GM12878 (cell line): Measurements from ENCODE around the gene DGKE. TPM values are rescaled to one million over a fixed set of nuclear protein-coding genes. Genes with fewer than 3 reads are reported as not detected.
A peak's percentile ranks its signal among the peaks of the same experiment; 100 is the strongest.

ENCODE experiments used
- ATAC-seq: fragments of 200-7000 bp; cut with Tn5 transposase; 3 replicates; pipeline ENCODE4 v1.9.1; 2020; ENCODE audit warnings: mild to moderate bottlenecking, moderate library complexity
- BruUV-seq: library from RNA; stranded (reverse); fragments of 400-500 nt; replicated peaks from 2 replicates; lab custom pipeline; 2021; lab: Mats Ljungman, UMichigan
- CTCF ChIA-PET: fragments of 300-600 bp; sonication (Branson Sonifier 250); formaldehyde crosslinking; extraction: SDS; loops from one replicate; lab custom pipeline; 2021; ENCODE audit warnings: inconsistent platforms; lab: Yijun Ruan, JAX
- POLR2A ChIA-PET: fragments of 350-600 bp; formaldehyde crosslinking; extraction: SDS; loops from one replicate; lab custom pipeline; 2021; ENCODE audit warnings: inconsistent platforms; lab: Charles Lee
- RAD21 ChIA-PET: fragments of 300-600 bp; sonication (Branson Sonifier 250); formaldehyde crosslinking; loops from one replicate; lab custom pipeline; 2023; ENCODE audit warnings: antibody characterized with exemption; ENCODE audit not compliant: unreplicated experiment; lab: Charles Lee
- SMC1A ChIA-PET: fragments of 300-600 bp; sonication (Branson Sonifier 250); formaldehyde crosslinking; loops from one replicate; lab custom pipeline; 2023; ENCODE audit not compliant: unreplicated experiment, uncharacterized antibody; lab: Charles Lee
- DNase-seq: peaks from one replicate; pipeline ENCODE4 v3.0.0-alpha.2; 2011; ENCODE audit warnings: low read depth, low spot score
- FAIRE-seq: peaks from 3 replicates; lab custom pipeline; 2011; peaks lifted over from hg19 to GRCh38; lab: Jason Lieb, UNC
- H2AFZ ChIP-seq: 2 replicates; pipeline ENCODE4 v1.6.0; 2011; ENCODE audit warnings: low read depth, low read length, control low read depth; ENCODE audit not compliant: control insufficient read depth
- H3K27ac ChIP-seq: 2 replicates; pipeline ENCODE4 v1.5.1; 2011; ENCODE audit warnings: control low read depth; ENCODE audit not compliant: control insufficient read depth, insufficient read depth
- H3K27me3 ChIP-seq, 2 experiments: replicated peaks in 1 of 2; 2 replicates each; pipeline versions ENCODE4 v1.6.0 to v1.6.1; 2011; ENCODE audit warnings: low read length in 1 of 2; ENCODE audit not compliant: control insufficient read depth in 2 of 2, insufficient read depth in 2 of 2
- H3K36me3 ChIP-seq, 2 experiments: 2 replicates each; pipeline ENCODE4 v1.5.1; 2011; ENCODE audit warnings: low read length in 1 of 2; ENCODE audit not compliant: control insufficient read depth in 2 of 2, insufficient read depth in 2 of 2
- H3K4me1 ChIP-seq: 2 replicates; pipeline ENCODE4 v1.6.1; 2011; ENCODE audit warnings: mild to moderate bottlenecking, low read length, moderate library complexity, mixed read lengths; ENCODE audit not compliant: control insufficient read depth, insufficient read depth
- H3K4me2 ChIP-seq: 2 replicates; pipeline ENCODE4 v1.6.0; 2011; ENCODE audit warnings: control low read depth; ENCODE audit not compliant: control insufficient read depth, insufficient read depth
- H3K4me3 ChIP-seq: fragments of 200-600 bp; sonication (generic); 2 replicates; pipeline ENCODE4 v1.5.1; 2016
- H3K79me2 ChIP-seq: 2 replicates; pipeline ENCODE4 v1.6.0; 2011; ENCODE audit warnings: low read length; ENCODE audit not compliant: control insufficient read depth, insufficient read depth
- H3K9ac ChIP-seq: 2 replicates; pipeline ENCODE4 v1.8.0; 2011; ENCODE audit warnings: low read length, control low read depth, mixed read lengths; ENCODE audit not compliant: control insufficient read depth, insufficient read depth
- H3K9me3 ChIP-seq: replicated peaks from 3 replicates; pipeline ENCODE4 v1.5.1; 2011; ENCODE audit warnings: mild to moderate bottlenecking, low read length; ENCODE audit not compliant: control insufficient read depth, insufficient read depth
- H4K20me1 ChIP-seq: 2 replicates; pipeline ENCODE4 v1.6.0; 2011; ENCODE audit not compliant: control insufficient read depth, insufficient read depth
- ATF7 ChIP-seq: fragments of 450-650 bp; IDR thresholded peaks from 2 replicates; pipeline ENCODE4 v1.6.1; 2016; ENCODE audit warnings: low read depth, mild to moderate bottlenecking
- IKZF1 ChIP-seq: fragments of 450-650 bp; conservative IDR thresholded peaks from 2 replicates; pipeline ENCODE4 v1.6.1; 2017; ENCODE audit warnings: antibody characterized with exemption, mild to moderate bottlenecking
- IKZF2 ChIP-seq, 2 experiments: fragments of 450-650 bp; IDR thresholded peaks; 2 replicates each; pipeline ENCODE4 v1.6.1; 2017; ENCODE audit warnings: mild to moderate bottlenecking in 2 of 2, moderate library complexity in 2 of 2
- MYC ChIP-seq: IDR thresholded peaks from 2 replicates; pipeline ENCODE4 v1.6.1; 2011; ENCODE audit warnings: mild to moderate bottlenecking, low read length, moderate library complexity, inconsistent platforms; ENCODE audit not compliant: insufficient read depth, insufficient replicate concordance, insufficient read length, severe bottlenecking
- PAX5 ChIP-seq: IDR thresholded peaks from 2 replicates; pipeline ENCODE4 v1.6.1; 2011; ENCODE audit warnings: low read depth, low read length, borderline replicate concordance
- POLR2A ChIP-seq: IDR thresholded peaks from 2 replicates; pipeline ENCODE4 v1.6.1; 2011; ENCODE audit warnings: low read depth, mild to moderate bottlenecking, low read length
- RAD21 ChIP-seq: IDR thresholded peaks from 2 replicates; pipeline ENCODE4 v1.6.1; 2011; ENCODE audit warnings: mild to moderate bottlenecking, low read depth, low read length, moderate library complexity; ENCODE audit not compliant: insufficient read depth
- RAD51 ChIP-seq: fragments of 450-650 bp; IDR thresholded peaks from 2 replicates; pipeline ENCODE4 v1.6.1; 2016; ENCODE audit warnings: moderate library complexity, mild to moderate bottlenecking, inconsistent platforms
- SMARCA5 ChIP-seq: fragments of 450-650 bp; IDR thresholded peaks from 2 replicates; pipeline ENCODE4 v1.6.1; 2017; ENCODE audit warnings: mild to moderate bottlenecking
- SPI1 ChIP-seq: IDR thresholded peaks from 2 replicates; pipeline ENCODE4 v1.6.1; 2011; ENCODE audit warnings: low read depth, mild to moderate bottlenecking, low read length, moderate library complexity, borderline replicate concordance; ENCODE audit not compliant: insufficient read depth
- TARDBP ChIP-seq: IDR thresholded peaks from 2 replicates; pipeline ENCODE4 v1.6.1; 2016; ENCODE audit warnings: borderline replicate concordance
- YBX1 ChIP-seq: fragments of 450-650 bp; IDR thresholded peaks from 2 replicates; pipeline ENCODE4 v1.6.1; 2016; ENCODE audit warnings: antibody characterized with exemption
- YY1 ChIP-seq: IDR thresholded peaks from 2 replicates; pipeline ENCODE4 v1.6.1; 2011; ENCODE audit warnings: low read depth, mild to moderate bottlenecking, low read length
- ZNF24 ChIP-seq: fragments of 450-650 bp; IDR thresholded peaks from 2 replicates; pipeline ENCODE4 v1.6.1; 2017; ENCODE audit warnings: antibody characterized with exemption, mild to moderate bottlenecking
- ZNF622 ChIP-seq: fragments of 450-650 bp; IDR thresholded peaks from 2 replicates; pipeline ENCODE4 v1.6.1; 2017; ENCODE audit warnings: mild to moderate bottlenecking, inconsistent platforms
- WGBS: methylation state at CpG from one replicate; pipeline ENCODE4 v1.1.6; 2016; ENCODE audit warnings: low lambda C conversion rate; ENCODE audit not compliant: insufficient replicate concordance, insufficient coverage; ENCODE audit errors: missing lambda C conversion rate; 5-methylcytosine and 5-hydroxymethylcytosine counted together
- in situ Hi-C: fragments of 300-500 bp; cut with MboI; formaldehyde crosslinking; loops from 9 replicates; pipeline ENCODE4 v1.14.3; 2018; ENCODE audit warnings: mixed read lengths
- intact Hi-C: fragments of 100-400 bp; cut with micrococcal nuclease; formaldehyde crosslinking; loops from one replicate; pipeline ENCODE4 v1.14.2; 2022; ENCODE audit not compliant: unreplicated experiment
- polyA plus RNA-seq, 11 experiments: library from polyadenylated mRNA; depleted of rRNA in 4 of 11; unstranded in 6 of 11; stranded (reverse) in 5 of 11; fragments of >200 nt; fragmentation: Nextera tagmentation in 4 of 11; fragmentation: Illumina TruSeq in 1 of 11; extraction: Ambion mirVana in 4 of 11; extraction: Trizol in 1 of 11; gene quantifications; 1 replicate in 1 of 11; 2 replicates in 10 of 11; pipeline versions ENCODE4 v1.2.1 to v1.2.3, GENCODE V29; 2011 to 2016; ENCODE audit warnings: inconsistent platforms in 2 of 11, missing spikeins in 2 of 11, low read depth in 1 of 11
- total RNA-seq, 4 experiments: library from RNA; depleted of rRNA in 3 of 4; stranded (reverse); fragments of >200 nt in 3 of 4; fragmentation: Illumina TruSeq in 1 of 4; extraction: Trizol in 1 of 4; gene quantifications; 2 replicates each; pipeline versions ENCODE4 v1.2.1 to v1.2.3, GENCODE V29; 2013 to 2021
- TF ChIP-seq, protein P1 (sequence below): IDR thresholded peaks from 2 replicates; pipeline ENCODE4 v1.6.1; 2012; ENCODE audit warnings: low read depth, low read length, improper control_type of control experiment
- TF ChIP-seq, protein P2 (sequence below): IDR thresholded peaks from 2 replicates; pipeline ENCODE4 v1.6.1; 2011; ENCODE audit warnings: low read depth, mild to moderate bottlenecking, low read length, moderate library complexity, borderline replicate concordance; ENCODE audit errors: extremely low read depth
- TF ChIP-seq, protein P3 (sequence below): IDR thresholded peaks from 2 replicates; pipeline ENCODE4 v1.6.1; 2012; ENCODE audit warnings: low read depth, low read length, improper control_type of control experiment
- TF ChIP-seq, protein P4 (sequence below): fragments of 450-650 bp; IDR thresholded peaks from 2 replicates; pipeline ENCODE4 v1.6.1; 2017; ENCODE audit warnings: low read depth, mild to moderate bottlenecking, moderate library complexity

Gene DGKE
- total and polyA plus RNA-seq, 10 of the 15 experiments (the other 5 are each of a cell fraction or from before 2014, with no cell fraction given) = 2.8 to 18.0 (median 11.6) TPM

DNA sequence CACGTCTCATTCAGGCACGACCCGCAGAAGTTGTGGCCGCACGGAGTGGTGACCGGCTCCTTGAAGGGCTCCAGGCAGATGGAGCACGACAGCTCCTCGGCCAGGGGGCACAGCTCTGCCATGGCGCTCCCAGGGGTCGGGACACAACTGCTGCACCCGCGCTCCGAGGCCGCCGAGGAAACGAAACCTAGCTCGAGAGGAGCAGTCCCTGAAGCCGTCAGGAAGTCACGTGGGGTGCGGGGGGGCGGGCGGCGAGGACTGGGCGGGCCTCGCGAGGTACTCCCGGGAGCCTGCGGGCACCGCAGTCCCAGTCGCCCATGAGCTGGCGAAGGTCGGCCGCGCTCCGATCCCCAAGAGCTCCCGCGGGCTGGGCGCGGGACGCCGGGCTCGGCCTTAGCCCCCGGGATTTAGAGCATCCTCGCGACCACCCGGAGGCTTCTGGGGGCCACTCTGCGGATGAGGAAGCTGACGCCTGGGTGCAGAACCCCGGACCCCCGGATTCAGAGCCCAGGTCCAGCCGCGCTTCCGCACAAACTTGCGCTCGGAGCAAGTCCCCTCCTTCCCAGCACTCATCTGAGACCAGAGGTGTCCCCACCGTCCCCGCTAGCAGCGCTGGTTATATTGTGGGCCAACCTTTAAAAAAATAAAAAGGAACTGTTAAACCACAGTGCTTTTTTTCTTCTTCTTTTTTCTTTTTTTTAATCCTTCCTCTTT, 80.1 kb downstream of the DGKE start, which contains the start of gene TRIM25:
Gene TRIM25, minus strand, starts transcription at position 183 of the 714 bp plus-strand sequence. Its CDS starts 61 bp downstream, at position 122.
- Histone ChIP-seq H3K27ac (peak within 1 kb of the TSS; percentile 86), H3K36me3 (peaks cover 0 to 7% of the 10 kb centered on the region in 2 experiments; a peak in 2 of 4 replicates), H3K79me2 (peaks cover 60% of the 10 kb centered on the region), H4K20me1 (peaks cover 15% of the 10 kb centered on the region), H3K4me3 (peak within 1 kb of the TSS; percentile 98), H3K27me3 (no peaks in the 10 kb centered on the region), H3K4me2 (peak within 1 kb of the TSS; percentile 92), H2AFZ (peak within 1 kb of the TSS; percentile 79), H3K9ac (peak within 1 kb of the TSS; percentile 79), H3K4me1 (peaks cover 19% of the 10 kb centered on the region), H3K9me3 (no peaks in the 10 kb centered on the region; the same call in 2 of the 3 replicates)
- in situ Hi-C loops = no loop called here
- ChIA-PET POLR2A (interaction anchor here (0.6 to 1.2 kb wide), 7 partner anchors 15 to 690 kb away, joined by 3 to 8 read pairs (median 4); partner anchors contain the start of genes C17orf67, DGKE and SCPEP1), SMC1A (interaction anchor here (1.0 to 1.7 kb wide), 7 partner anchors 53 to 690 kb away, joined by 3 to 8 read pairs (median 3); no protein-coding TSS in a partner anchor), CTCF (interaction anchor here (0.7 to 1.6 kb wide), 4 partner anchors 17 to 177 kb away, joined by 3 to 5 read pairs (median 3); no protein-coding TSS in a partner anchor), RAD21 (interaction anchor here (0.6 to 1.6 kb wide), 8 partner anchors 9 to 93 kb away, joined by 3 to 7 read pairs (median 4); partner anchors contain the start of gene SCPEP1)
- peak; percentile 87 for ATAC-seq
- peak; percentile 60 for DNase-seq
- intact Hi-C loops = no loop called here
- TSS peak; percentile 99 for BruUV-seq
- FAIRE-seq = no peak
- 1% methylated on average over 44 of the region's 58 CpGs for WGBS
- TF ChIP-seq IKZF1 (peak; percentile 89), RAD51 (peak; percentile 86), SPI1 (peak; percentile 3; the same call in 1 of the 2 replicates), RAD21 (no peak), MYC (no peak), POLR2A (peak; percentile 99), IKZF2 (IDR thresholded peaks at IDR 0.05) (peak; percentile 61 to 67; a peak in 2 of 4 replicates), TARDBP (no peak), YY1 (peak; percentile 66), SMARCA5 (peak; percentile 54), ZNF24 (peak; percentile 61; the same call in 1 of the 2 replicates), YBX1 (no peak), ZNF622 (no peak), PAX5 (no peak), ATF7 (no peak)
- TF ChIP-seq, protein P1, sequence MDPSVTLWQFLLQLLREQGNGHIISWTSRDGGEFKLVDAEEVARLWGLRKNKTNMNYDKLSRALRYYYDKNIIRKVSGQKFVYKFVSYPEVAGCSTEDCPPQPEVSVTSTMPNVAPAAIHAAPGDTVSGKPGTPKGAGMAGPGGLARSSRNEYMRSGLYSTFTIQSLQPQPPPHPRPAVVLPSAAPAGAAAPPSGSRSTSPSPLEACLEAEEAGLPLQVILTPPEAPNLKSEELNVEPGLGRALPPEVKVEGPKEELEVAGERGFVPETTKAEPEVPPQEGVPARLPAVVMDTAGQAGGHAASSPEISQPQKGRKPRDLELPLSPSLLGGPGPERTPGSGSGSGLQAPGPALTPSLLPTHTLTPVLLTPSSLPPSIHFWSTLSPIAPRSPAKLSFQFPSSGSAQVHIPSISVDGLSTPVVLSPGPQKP = no peak
- TF ChIP-seq, protein P2, sequence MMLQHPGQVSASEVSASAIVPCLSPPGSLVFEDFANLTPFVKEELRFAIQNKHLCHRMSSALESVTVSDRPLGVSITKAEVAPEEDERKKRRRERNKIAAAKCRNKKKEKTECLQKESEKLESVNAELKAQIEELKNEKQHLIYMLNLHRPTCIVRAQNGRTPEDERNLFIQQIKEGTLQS = peak; percentile 50; the same call in 1 of the 2 replicates
- TF ChIP-seq, protein P3, sequence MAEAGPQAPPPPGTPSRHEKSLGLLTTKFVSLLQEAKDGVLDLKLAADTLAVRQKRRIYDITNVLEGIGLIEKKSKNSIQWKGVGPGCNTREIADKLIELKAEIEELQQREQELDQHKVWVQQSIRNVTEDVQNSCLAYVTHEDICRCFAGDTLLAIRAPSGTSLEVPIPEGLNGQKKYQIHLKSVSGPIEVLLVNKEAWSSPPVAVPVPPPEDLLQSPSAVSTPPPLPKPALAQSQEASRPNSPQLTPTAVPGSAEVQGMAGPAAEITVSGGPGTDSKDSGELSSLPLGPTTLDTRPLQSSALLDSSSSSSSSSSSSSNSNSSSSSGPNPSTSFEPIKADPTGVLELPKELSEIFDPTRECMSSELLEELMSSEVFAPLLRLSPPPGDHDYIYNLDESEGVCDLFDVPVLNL = no peak
- TF ChIP-seq, protein P4, sequence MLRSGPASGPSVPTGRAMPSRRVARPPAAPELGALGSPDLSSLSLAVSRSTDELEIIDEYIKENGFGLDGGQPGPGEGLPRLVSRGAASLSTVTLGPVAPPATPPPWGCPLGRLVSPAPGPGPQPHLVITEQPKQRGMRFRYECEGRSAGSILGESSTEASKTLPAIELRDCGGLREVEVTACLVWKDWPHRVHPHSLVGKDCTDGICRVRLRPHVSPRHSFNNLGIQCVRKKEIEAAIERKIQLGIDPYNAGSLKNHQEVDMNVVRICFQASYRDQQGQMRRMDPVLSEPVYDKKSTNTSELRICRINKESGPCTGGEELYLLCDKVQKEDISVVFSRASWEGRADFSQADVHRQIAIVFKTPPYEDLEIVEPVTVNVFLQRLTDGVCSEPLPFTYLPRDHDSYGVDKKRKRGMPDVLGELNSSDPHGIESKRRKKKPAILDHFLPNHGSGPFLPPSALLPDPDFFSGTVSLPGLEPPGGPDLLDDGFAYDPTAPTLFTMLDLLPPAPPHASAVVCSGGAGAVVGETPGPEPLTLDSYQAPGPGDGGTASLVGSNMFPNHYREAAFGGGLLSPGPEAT = no peak; the same call in 1 of the 2 replicates
